ENCODE data around the gene SORL1.
"Not testable (repeated sequence)": the region's sequence is repeated elsewhere in the genome, so short reads cannot be mapped to it uniquely, and the experiment has no call there.

Gene SORL1

GRCh38 chr11:121564948-121565684 is 113.0 kb downstream of the SORL1 start:
- no peak overlapping the region for H3K4me3 ChIP-seq
- peaks cover 6 to 21% (median 10%) of the 10 kb centered on the region in 3 donors for H3K36me3 ChIP-seq
- H3K27ac ChIP-seq: no peak overlapping the region
- peaks cover 0 to 7% (median 3%) of the 10 kb centered on the region in 4 donors for H3K4me1 ChIP-seq
- no peak for TF ChIP-seq CTCF (IDR thresholded peaks at IDR 0.05)
- no peak for DNase-seq
- no peaks in the 10 kb centered on the region for H3K9me3 ChIP-seq
- no peaks in the 10 kb centered on the region for H3K27me3 ChIP-seq
- intact Hi-C loops (cut with DNase I; ENCODE audit: low total_unique reads): no loop called here

DNA sequence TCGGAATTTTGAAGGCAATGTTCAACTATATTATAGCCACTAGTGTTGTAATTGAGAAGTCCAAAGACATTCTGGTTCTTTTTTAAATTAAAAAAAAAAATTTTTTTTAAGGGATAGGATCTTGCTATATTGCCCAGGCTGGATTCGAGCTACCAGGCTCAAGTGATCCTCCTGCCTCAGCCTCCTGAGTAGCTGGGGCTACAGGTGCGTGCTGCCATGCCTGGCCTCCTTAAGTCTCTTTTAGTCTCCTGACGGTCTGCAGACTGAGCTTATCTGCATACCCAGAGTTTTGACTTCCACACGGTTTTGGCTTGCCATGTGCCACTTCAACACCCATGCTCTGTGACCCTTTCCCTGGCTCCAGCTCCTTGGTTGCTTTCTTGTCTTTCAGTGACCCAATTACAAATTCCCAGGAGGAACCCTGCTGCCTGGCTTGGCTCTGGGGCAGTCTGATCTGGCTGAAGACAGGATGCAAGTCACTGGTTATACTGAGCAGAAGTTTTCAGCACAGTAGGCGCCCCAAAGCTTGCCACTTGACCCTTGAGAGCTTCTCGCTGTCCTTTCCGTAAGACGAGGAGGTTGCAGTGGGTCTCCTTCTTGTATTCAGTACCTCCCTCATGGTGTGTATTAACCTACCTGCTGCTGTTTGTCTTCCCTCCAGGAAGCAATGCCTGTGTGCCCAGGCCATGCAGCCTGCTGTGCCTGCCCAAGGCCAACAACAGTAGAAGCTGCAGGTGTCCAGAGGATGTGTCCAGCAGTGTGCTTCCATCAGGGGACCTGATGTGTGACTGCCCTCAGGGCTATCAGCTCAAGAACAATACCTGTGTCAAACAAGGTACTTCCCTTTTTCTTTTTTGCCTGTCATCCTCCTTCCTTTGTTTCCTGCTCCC is 114.4 kb downstream of the SORL1 start:
- peaks cover 0 to 22% (median 10%) of the 10 kb centered on the region in 3 donors for H3K36me3 ChIP-seq
- no peak overlapping the region for H3K4me3 ChIP-seq
- no peaks in the 10 kb centered on the region for H3K9me3 ChIP-seq
- TF ChIP-seq CTCF (IDR thresholded peaks at IDR 0.05): no peak
- no peak for DNase-seq
- intact Hi-C loops (cut with DNase I; ENCODE audit: low total_unique reads): no loop called here
- peaks cover 0 to 7% (median 3%) of the 10 kb centered on the region in 4 donors for H3K4me1 ChIP-seq
- no peaks in the 10 kb centered on the region for H3K27me3 ChIP-seq
- no peak overlapping the region for H3K27ac ChIP-seq

- intact Hi-C loops (cut with DNase I; ENCODE audit: low total_unique reads): no loop called here
- H3K27ac ChIP-seq: no peak overlapping the region
- no peaks in the 10 kb centered on the region for H3K27me3 ChIP-seq
- peaks cover 0 to 7% (median 3%) of the 10 kb centered on the region in 4 donors for H3K4me1 ChIP-seq
- H3K36me3 ChIP-seq: peaks cover 0 to 30% (median 10%) of the 10 kb centered on the region in 3 donors
- no peaks in the 10 kb centered on the region for H3K9me3 ChIP-seq
- H3K4me3 ChIP-seq: no peak overlapping the region
- DNase-seq: no peak
- TF ChIP-seq CTCF (IDR thresholded peaks at IDR 0.05): no peak
Measured at GRCh38 chr11:121567995-121568394, 115.9 kb downstream of the SORL1 start.

DNA sequence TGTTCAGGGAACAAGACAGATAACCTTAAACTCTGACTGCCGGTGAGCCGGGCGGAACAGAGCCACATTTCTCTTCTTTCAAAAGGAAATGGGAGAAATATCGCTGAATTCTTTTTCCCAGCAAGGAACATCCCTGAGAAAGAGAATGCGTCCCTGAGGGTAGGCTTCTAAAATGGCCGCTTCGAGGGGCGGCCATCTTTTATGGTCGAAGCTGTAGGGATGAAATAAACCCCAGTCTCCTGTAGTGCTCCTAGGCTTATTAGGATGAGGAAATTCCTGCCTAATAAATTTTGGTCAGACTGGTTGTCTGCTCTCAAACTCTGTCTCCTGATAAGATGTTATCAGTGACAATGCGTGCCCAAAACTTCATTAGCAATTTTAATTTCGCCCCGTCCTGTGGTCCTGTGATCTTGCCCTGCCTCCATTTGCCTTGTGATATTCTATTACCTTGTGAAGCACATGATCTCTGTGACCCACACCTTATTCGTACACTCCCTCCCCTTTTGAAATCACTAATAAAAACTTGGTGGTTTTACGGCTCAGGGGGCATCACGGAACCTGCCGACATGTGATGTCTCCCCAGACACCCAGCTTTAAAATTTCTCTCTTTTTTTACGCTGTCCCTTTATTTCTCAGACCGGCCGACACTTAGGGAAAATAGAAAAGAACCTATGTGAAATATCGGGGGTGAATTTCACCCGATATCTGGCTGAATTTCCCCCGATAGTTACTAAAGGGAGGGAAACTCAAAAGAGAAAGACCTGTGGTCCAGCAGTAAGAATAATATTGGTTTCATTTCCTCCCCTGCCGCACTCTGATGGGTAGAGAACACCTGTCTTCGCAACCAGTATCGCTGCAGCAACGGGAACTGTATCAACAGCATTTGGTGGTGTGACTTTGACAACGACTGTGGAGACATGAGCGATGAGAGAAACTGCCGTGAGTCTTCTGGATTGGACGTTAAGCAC is 117.5 kb downstream of the SORL1 start:
- peaks cover 0 to 37% (median 10%) of the 10 kb centered on the region in 3 donors for H3K36me3 ChIP-seq
- H3K4me3 ChIP-seq; H3K4me1 ChIP-seq; H3K27me3 ChIP-seq; DNase-seq; H3K9me3 ChIP-seq; H3K27ac ChIP-seq; intact Hi-C loops (cut with DNase I; ENCODE audit: low total_unique reads): not testable (repeated sequence)

GRCh38 chr11:121570453-121570852 is 118.3 kb downstream of the SORL1 start:
- H3K27me3 ChIP-seq: no peaks in the 10 kb centered on the region
- peaks cover 0 to 45% (median 10%) of the 10 kb centered on the region in 3 donors for H3K36me3 ChIP-seq
- H3K27ac ChIP-seq: no peak overlapping the region
- H3K4me3 ChIP-seq: no peak overlapping the region
- no peak for TF ChIP-seq CTCF (IDR thresholded peaks at IDR 0.05)
- intact Hi-C loops (cut with DNase I; ENCODE audit: low total_unique reads): no loop called here
- H3K4me1 ChIP-seq: peaks cover 0 to 7% (median 3%) of the 10 kb centered on the region in 4 donors
- DNase-seq: no peak
- H3K9me3 ChIP-seq: no peaks in the 10 kb centered on the region
